SK-N-DZ (cell line): ENCODE measurements around the gene GIT1. TPM values are rescaled to one million over a fixed set of nuclear protein-coding genes. Genes with fewer than 3 reads are reported as not detected.
A peak's percentile ranks its signal among the peaks of the same experiment; 100 is the strongest.

ENCODE experiments used
- DNase-seq: peaks from one replicate; pipeline ENCODE4 v3.0.0-alpha.2; 2015; ENCODE audit warnings: low spot score
- polyA plus RNA-seq, 2 experiments: library from polyadenylated mRNA; depleted of rRNA; stranded (reverse); fragments of >200 nt; gene quantifications; 2 replicates each; pipeline ENCODE4 v1.2.3, GENCODE V29; 2014

Gene GIT1
- polyA plus RNA-seq (2014; cell fraction: cytosol; rRNA removed): 61.7 and 67.9 TPM in 2 replicates
- 87.2 and 119 TPM in 2 replicates for polyA plus RNA-seq (2014; cell fraction: nucleus; rRNA removed)

DNA sequence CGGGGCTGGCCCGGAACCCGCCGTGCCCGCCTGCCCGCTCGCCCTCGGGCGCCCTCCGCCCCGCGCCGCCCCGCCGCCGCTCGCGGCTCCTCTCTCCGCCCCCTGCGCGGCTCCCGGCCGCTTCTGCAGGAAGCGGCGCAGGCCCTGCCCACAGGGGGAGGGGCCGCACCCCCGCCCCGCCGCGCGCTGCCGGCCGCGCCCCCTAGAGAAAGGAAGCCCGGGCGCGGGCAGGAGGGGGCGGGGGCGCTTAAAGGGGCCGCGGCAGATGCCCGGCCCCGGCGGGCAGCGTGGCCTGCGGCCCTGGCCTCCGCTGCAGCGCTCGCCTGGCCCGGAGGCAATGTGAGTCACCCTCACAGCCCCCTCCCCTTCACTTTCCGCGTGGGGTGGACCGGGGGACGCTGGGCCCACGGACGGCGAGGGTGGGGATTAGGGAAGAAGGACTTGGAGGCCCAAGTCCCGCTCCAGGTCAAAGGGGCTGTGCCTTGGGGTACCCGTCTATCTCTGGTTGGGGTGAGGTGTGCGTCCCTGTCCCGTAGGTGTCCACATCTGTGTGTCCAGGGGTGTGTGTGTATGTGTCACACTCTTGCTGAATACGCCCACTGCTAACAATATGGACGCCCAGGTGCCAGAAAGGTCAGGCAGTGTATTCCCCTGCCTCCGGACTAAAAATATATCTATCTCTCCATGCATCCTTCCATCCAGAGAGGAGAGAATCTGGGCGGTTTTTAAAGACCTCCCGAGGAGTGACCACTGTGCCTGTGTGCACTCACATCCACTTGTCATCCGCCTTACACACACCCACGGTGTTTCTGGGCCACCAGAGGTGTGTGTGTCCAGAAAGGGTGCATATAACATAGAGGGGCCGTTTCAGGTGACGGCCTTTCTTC lies at the start of gene GIT1:
Gene GIT1, minus strand, starts transcription at position 125 of the 887 bp plus-strand sequence. CDS start 270 bp downstream, outside the sequence.
- DNase-seq: peak; percentile 82

DNA sequence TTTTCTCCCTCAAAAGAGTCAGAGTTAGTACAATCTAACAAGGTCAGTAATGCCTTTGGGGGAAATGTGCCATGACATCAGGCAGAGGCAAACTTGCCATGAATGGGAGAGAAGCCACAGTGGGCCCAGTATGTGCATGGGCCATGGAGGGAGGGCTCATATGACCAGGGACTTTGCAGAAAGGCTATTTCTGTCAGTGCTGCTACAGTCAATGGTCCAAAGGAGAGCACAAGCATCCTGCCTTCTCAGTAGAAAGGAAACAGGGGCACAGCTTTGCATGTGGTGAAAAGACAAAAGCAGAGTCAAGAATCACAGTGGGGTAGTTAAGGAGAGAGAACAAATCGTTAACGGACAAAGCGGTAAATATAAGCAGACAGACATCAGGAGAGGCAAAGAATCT lies 44.4 kb upstream of the GIT1 start:
- no peak for DNase-seq

DNA sequence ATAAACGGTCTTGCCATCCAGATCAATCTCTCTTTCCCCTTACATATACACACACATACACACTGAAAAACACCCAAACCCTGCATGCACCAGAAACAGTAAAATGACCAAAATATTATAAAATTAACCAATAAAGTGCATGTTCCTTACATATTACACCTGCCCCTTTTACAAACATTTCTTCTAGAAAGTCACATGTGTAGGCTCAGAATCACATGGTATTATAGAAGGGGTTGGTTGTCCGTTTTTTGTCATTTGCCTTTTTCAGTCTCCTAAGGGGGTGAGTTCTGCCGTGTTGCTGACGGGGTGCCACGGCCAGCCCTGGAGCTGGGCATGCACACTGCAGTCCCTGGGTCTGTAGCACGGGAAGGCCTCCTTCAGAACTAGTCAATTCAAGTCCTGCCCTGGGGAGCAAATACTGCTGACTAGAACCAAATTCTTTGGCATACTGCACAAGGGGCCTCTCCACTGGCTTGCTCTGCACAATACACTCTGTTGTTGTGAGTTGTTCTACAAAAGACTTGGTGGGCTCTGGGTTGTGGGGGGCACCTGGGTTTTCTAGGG lies 41.3 kb upstream of the GIT1 start:
- DNase-seq: peak; percentile 1

GRCh38 chr17:29629839-29630238 lies 40.4 kb upstream of the GIT1 start:
- no peak for DNase-seq

DNA sequence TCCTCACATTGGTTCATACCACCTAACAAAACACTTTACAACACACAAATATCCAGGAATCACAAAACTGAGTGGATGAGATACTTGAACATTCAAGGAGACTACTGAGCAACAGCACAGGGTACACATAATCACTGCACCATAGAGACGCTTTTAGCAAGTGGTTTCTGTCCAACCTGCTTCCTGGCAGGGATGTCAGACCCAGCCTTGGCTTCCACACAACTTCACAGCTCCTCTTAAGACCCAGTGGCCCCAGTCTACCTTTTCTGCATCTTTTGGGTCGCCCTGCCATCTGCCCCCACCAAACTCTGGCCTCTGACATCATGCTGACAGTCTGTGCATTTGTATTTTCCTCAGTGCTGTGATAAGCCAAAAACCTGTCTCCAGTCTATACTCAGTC lies 39.2 kb upstream of the GIT1 start:
- peak; percentile 2 for DNase-seq

- DNase-seq: no peak
These were observed 38.5 kb upstream of the GIT1 start for GRCh38 chr17:29627951-29628350.

DNA sequence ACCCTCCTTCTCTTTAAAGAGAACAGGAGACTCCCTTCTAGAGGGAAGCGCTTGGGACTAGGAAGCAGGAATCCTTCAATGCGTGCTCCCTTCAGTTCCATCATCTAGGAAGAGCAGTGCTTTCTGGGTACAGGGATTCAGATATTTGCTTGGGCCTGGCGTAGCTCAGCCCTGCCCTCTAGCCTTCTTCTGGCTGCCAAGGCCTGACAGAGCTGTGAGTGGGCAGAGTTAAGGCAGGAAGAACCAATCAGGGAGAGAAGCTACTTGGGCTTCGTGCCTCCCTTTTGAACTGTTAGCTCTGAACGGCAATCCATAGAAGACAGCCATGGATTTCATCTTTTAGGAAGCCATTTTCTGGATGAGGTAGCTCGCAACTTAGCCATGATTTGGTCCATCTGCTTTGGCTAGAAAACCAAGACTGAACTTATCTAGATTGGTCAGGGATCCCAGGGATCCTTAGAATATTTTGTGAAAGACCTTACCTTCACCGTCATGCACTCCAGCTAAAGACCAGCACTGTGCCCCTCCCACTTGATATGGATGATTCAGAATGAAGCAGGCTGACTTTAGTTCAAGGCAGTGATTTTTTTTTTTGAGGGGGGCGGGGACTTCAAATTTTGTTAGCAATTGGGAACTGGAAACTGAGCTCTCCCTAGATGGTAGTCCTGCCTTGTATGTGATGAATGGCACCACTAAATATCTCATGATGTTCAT lies 35.7 kb upstream of the GIT1 start:
- DNase-seq: peak; percentile 42

GRCh38 chr17:29624586-29624985 lies 35.1 kb upstream of the GIT1 start:
- DNase-seq: no peak

GRCh38 chr17:29623283-29623647 lies 33.8 kb upstream of the GIT1 start:
- no peak for DNase-seq

DNA sequence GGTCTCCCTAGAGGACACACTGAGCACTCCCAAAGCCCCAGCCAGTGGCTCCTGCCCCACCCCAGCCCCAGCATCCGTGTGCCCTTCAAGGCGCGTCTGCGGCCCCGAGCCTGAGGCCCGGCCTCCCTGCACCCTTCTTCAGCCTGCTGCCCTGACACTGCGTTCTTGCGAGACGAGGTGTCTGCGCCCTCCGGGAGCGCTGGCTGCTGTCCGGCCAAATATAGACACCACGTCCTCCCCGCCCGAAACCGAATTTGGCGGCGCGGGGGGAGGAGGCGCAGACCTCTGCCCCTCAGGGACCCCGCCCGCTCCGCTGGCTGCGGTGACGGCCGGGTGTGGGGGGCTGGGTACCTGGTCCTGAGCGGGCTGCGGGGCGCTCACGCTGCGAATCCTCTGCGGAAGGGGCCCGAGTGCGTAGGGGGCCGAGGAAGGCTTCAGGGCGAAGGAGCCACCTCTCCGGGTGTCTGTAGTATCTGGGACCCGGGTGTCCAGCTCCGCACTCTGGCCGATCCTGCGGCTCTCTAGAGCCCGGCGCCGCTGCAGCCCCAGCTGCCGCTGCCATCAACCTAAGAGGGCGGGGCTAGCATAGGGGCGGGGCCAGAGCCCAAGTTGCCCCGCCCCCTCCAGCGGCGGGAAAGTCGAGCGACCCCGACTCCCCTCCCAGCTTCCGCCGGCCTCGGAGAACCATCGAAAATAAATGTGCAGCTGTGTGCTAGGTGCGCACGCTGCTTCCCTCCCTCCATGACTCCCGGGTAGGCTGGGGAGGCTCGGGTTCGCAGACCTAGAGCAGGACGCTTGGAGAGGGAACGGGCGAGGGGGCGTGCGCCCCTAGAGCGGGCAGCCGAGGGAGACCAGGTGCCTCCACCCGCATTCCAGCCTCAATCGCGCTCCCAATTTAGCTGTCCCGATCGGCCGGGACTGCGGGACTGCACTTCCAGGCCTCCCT lies 33.2 kb upstream of the GIT1 start, which contains the start of gene CORO6:
Gene CORO6, minus strand, starts transcription at position 576 of the 946 bp plus-strand sequence. CDS start 1,491 bp downstream, outside the sequence.
- peak; percentile 90 for DNase-seq

DNA sequence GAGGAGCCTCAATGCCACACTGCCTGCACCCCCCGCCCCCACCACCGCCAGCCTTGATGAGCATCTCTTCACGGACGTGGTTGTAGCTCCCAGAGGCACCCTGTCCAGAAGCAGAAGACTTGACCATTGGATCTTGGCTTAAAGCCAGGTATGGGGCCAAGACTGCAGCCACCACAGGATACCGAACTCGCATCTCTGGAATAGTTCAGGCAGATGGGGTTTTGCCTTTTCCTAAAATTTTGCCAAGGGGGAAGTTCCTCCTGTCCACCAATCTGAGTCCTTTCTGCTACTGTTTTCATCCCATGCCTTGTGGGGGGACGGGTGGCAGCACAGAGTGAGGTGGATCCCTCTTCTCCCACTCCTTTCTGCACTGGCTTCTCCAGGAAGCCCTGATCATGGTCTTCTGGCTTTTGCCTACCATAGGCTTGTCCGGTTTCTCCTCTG lies 32.3 kb upstream of the GIT1 start:
- DNase-seq: peak; percentile 49

DNA sequence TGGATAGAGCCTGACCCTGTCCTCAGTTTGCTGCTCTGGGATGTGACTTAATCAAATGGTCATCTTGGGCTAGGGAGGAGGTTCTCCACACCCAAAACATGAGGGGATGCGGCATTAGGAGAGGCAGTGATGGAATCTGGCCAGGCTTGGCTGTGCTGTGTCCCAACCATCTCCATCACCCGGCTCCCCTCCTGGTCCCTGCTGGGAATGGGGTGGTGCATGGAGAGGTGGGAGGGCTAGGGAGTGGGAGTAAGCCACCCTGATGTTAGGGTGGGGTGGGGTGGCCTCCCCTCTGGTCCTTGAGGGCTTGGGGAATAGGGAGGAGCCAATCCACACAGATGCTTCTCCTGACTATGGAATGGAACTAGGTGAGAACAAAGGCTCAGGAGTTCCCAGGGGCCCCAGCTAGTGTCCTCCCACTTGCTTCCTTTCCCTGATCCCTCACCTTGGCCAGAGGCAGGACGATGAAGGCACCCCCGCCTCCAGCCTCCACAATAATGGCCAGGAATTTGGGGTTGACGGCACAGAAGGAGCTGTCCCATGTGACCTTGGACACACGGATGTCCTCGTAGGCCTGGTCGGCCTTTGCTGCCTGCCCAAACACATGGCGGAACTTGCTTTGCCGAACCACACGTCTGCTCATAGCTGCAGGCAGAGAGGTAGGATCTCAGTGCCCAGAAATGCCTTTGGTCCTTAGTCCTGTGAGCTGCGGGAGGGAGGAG lies 31.5 kb upstream of the GIT1 start:
- DNase-seq: no peak

GRCh38 chr17:29620271-29620670 lies 30.8 kb upstream of the GIT1 start:
- no peak for DNase-seq

DNA sequence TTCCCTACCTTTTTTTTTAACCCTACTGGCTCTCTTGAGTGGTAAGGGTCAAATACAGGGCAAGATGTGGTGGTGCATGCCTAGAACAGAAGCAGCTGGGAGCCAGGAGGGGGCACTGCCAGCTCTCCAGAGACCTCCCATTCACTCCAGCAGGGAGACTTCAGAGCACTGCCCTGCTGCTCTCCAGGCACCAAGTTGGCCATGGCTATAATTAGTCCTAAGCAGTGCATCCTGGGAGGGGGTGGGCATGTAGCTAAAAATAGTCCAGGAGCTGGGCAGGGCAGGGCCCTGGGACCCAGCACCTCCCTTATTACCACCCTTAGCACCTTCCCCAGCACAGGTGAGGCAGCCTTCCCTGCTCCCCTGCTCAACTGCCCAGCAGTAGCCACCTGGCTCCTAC lies 29.8 kb upstream of the GIT1 start:
- DNase-seq: no peak

DNA sequence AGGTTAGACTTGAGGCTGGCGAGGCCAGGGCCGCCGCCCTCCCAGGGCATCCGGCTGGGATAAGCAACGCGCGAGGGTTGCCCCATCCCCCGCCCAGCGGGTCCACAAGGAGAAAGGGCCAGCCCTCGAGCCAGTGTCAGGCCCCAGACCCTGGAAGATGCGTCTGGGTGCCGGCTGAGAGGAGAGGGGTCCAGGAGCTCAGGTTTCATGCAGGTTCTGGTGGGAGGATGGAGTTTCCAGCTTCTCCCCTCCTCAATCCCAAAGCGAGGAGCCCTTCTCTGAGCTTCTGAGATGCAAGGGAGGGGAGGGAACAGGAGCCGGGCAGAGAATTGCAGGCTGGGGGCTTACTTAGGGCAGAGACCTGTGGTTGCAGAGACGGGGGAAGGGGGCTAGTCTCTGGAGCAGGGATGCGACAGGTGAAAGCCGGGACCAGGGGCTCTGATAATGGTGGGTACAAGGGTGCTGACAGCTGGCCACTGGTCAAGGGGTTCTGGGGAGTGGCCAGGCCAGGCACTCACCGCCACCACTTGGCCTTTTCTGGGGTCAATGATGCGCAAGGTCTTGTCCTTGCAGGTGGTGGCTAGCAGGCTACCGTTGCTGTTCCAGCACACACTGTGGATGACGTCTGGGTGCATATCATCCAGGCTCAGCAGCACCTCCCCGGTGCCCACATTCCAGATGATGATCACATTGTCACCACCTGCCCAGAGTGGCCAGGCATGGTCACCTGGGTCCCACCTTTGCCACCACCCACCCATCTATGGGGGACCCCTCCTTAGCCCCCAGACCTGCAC lies 29.0 kb upstream of the GIT1 start:
- DNase-seq: no peak

GRCh38 chr17:29617481-29618271 lies 28.2 kb upstream of the GIT1 start:
- DNase-seq: no peak

DNA sequence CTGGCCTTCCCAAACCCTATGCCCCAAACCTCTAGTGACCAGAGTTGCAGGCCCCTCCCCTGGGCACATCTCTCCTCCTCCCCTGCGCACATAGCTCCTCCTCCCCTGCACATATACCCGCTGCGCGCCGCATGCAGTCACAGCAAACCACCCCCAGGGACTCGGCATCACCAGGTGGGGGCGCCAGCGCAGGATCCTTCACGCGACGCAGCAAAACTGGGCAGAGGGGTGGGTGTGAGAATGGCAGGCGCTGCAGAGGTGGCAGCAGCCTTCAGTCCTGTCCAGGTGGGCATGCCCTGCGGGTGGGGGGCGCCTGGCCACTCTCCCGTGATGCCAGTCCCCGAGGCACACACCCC lies 27.7 kb upstream of the GIT1 start:
- DNase-seq: no peak

GRCh38 chr17:29616300-29617048 lies 27.0 kb upstream of the GIT1 start:
- no peak for DNase-seq
